GM21723 (cell line): ENCODE results near the gene PYM1.
"Not testable (repeated sequence)": the region's sequence is repeated elsewhere in the genome, so short reads cannot be mapped to it uniquely, and the experiment has no call there.

Source experiments
- ATAC-seq: cut with Tn5 transposase; IDR thresholded peaks from one replicate; pipeline ENCODE4 v1.9.1; 2021; ENCODE audit warnings: mild to moderate bottlenecking, moderate library complexity; ENCODE audit not compliant: unreplicated experiment

Gene PYM1

GRCh38 chr12:55940065-55940732 lies 12.5 kb upstream of the PYM1 start:
- ATAC-seq: peak; percentile 99

GRCh38 chr12:55938826-55939501 lies 11.3 kb upstream of the PYM1 start:
- ATAC-seq: no peak

DNA sequence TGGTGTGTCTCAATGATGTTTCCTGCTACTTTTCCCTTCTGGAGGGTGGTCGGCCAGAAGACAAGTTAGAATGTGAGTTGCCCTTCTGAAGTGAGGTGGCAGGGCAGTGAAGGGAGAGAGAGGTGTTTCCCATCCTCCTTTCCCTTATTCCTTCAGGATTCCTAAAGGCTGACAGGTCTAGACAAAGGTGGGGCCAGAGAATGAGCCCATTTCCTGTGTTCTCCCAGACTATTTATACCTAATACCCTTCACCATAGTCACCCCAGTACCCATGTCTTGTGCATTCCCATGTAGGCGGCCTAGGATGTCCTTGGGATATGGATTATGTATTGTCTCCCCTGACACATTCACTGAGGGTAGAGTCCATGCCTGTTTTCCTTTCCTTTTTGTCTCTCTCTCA lies 10.3 kb upstream of the PYM1 start:
- no peak for ATAC-seq

- ATAC-seq: no peak
These were observed 8.1 kb upstream of the PYM1 start for GRCh38 chr12:55935738-55936151.

DNA sequence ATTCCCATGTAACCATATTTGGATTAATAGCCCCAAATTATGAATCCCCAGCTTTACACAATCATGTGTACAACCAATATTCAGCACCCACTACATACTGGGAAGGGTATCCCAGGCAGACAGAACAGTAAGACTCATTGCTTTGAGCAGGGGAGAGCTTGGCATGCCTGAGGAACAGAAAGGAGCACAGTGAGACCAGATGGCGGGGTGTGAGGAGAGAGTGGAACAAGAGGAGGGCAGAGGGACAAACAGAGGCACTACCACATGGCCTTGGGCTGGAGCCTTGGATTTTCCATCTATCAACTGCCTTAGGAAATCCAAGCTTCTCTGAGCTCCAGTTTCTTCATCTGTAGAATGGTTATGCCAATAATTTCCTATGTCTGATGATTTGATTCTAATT lies 7.1 kb upstream of the PYM1 start:
- no peak for ATAC-seq

- ATAC-seq: no peak
These were observed 6.4 kb upstream of the PYM1 start for GRCh38 chr12:55933799-55934742.

DNA sequence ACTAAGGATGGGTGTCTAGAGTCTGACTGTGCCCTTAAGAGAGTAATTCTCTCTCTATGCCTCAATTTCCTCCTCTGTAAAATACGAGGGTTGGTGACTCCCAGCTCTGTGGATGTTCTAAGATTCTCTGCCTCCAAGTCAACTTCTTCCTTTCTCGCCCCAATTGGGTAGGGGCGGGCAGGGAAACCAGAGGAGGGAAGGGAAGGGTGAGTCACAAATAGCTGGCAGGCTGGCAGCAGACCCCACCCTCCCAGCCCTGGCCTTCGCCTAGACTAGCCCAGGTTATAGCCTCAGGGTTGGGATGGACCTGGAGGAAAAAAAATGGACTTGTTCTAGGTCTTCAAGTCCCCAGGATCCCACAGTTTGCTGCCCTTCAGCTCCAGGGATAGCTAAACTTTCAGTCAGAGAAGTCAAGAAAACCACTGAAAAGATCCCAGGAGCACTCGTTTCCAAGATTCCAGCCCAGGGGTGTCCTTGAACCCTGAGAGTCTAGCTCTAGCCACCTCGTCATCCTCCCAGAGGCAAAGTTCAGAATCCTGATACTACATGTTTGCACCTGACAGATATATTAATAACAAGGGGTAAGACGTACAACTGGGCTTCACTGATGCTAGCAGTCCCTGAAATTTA lies 5.6 kb upstream of the PYM1 start:
- no peak for ATAC-seq

DNA sequence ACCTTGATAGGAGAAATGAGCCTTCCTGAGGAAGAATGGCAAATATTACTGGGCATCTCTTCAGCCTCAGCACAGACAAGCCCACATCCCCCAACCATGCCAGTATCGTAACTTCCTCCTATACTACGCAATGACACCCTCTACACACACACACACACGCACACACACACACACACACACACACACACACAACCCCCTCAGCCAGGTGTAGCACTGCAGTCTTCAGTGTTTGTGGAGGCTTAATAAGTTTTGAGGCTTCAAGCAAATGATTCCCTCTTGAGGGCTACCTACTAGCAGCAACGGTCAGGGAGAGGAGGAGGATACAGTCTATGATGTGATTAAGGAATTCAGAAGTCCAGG lies 4.8 kb upstream of the PYM1 start:
- ATAC-seq: no peak

GRCh38 chr12:55931780-55932550 lies 4.3 kb upstream of the PYM1 start:
- no peak for ATAC-seq

DNA sequence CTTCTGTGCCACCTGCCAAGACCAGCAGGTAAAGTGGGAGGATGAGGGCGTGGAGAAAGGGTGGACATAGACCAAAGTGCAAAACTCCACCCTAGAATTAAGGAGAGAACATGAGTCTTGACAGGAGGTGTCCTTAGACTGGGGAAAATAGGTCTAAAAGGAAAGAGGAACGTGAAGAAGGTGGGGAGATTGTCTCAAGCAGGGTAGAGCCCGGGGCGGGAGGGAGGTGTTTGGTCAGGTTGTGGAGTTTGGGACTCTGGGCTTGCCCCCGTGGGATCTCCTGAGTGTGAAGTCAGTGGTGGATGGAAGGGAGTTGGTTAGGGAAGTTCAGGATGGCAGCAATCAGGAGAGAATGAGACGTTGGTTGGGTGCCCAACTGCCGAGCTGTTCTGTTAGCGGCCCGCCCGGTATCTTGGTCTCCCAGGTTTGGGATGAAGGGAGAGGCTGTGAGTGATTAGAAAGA lies 3.7 kb upstream of the PYM1 start:
- no peak for ATAC-seq

DNA sequence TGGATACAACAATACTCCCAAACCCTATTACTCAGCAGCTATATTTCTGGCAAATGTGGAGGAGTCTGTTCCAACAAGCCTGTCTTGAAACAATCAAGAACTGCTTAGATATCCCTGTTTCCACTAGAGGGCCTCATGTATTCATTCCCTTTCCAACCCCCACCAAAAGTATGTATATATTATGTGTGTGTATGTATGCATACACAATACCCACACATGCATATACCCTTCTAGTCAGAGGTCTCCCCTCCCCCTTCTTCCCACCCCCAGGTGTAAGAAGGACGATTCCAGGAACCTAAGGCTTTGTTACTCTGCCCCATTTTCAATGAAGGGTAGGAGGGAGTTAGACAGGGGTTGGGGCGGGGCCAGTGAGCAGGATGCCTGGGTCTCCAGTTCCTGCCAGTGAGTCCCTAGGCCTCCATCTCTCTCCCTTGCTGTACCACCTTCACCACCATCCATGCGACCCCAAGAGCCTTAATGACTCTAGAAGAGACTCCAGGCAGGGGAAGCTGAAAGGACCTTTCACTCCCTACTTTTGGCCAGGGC lies 3.1 kb upstream of the PYM1 start, which contains the start of gene DGKA:
TSS of gene DGKA (plus strand) at position 392 of the 546 bp plus-strand sequence. CDS start 5,342 bp downstream, outside the sequence.
- peak; percentile 22 for ATAC-seq

DNA sequence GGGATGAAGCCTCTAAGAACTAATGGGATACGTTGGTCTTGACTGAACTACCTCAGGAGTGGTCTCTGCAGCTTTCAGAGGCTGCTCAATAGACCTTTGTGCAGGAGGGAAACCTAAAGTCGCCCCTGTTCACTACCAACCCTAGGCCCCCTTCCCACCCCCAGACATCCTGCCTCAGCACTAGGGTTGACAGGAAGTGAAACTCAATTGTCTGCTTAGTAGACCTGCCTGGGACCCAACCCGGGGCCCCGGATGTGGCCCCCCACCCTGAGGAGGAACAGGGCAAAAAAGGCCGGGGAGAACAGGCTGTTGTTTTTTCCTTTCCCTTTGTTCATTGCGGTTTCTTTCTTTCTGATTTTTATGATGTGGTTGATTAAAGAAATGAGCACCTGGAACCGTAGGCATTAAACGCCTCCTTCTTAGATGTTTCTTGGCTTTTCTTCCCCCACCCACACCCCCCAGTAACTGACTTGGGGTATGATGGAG lies 1.7 kb upstream of the PYM1 start:
- peak; percentile 42 for ATAC-seq

DNA sequence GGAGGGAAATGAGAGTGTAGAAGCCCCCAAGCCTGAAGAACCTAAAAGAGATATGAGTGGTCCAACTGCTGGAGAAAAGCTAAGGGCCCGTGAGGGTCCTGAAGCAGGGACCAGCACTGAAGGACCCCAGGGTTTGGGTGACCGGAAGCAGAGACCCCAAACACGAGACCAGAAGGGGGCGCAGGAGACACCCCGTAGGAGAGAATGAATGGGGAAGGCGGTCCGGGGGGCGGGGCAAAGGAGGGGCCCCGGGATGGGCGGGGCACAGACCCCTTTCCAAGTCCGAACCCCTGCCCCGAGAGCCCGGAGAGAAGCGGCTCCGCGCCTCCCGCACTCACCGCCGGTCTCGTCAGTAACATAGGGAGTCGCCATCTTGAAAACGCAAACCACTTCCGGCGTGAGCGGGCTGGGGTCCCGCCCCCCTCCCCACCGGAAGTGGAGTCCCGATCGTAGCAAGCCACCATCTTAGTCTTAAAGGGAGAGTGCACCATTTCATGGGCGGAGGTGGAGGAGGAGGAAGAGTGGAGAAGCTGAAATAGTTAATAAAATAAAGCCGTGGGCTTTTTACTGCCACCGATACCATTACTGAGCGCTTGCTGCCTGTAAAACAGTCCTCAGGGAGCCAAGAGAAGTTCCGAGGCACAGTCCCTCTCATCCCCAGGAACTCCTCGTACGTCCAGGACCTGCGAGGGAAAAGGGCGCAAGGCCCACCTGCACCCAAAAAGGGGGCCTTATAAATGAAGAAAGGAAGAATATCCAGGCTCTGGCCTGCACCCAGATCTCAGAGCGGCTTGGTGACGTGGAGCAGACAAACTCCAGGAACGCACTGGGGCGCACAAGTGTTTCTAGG lies 731 bp downstream of the PYM1 start:
- peak; percentile 44 for ATAC-seq

DNA sequence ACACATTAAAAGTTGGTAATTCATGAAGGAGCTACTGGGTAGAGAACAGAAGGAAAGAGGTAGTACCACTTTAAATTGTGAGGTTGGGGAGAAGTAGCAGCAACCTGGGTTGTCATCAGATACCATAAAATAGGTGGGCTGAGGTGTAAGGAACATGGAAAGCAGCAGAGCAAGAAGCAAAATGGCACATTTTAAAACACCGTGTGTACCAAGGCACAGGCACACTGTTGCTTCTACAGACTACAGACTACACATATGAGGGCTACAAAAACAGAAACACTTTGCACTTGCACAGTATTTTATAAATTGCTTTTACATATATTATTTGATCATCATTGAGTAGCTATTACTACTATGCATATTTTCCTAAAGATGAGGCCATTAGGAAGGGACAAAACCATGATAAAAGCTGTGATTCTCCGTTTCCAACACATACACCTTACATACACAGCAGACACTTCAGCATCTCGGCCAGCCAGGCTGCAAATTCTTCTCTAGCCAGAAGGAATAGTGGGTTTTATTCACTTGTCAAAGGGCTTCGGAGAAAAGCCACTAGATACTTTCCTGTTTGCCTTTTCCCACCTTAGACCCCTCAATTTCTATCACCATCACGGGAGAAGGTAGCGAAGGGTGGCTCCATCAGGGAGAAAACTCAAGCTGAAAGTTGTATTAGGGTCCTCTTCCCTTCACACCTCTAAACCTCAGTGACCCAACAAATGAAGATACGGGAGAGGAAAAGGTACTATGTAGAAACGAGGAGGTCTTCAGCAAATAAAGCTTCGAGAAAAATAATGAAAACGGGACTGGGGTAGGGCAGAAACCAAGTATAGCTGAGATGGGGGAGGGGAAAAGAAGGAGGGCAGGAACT lies 1.6 kb downstream of the PYM1 start:
- no peak for ATAC-seq

GRCh38 chr12:55925371-55925770 lies 2.3 kb downstream of the PYM1 start:
- no peak for ATAC-seq

DNA sequence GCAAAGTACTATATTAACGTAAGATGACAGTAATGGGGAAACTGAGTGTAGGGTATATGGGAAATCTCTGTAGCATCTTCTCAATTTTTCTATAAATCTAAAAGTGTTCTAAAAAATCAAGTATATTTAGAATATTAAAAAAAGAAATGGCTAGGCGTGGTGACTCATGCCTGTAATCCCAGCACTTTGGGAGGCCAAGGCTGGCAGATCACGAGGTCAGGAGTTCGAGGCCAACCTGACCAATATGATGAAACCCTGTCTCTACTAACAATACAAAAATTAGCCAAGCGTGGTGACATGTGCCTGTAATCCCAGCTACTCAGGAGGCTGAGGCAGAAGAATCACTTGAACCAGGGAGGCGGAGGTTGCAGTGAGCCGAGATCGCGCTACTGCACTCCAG lies 4.0 kb downstream of the PYM1 start:
- ATAC-seq: not testable (repeated sequence)

DNA sequence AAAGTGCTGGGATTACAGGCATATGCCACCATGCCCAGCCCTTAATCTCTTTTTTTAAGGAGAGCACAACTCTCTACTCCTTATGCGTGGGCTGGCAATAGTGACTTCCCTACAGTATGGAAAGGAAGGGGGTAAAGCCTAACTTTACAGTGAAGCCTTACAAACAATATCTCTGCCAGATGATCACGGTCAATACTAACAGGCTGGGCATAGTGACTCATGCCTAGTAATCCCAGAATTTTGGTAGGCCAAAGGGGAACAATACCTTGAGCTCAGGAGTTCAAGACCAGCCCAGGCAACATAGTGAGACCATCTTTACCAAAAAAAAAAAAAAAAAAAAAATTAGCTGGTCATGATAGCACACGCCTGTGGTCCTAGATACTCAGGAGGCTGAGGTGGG lies 5.6 kb downstream of the PYM1 start:
- ATAC-seq: no peak

DNA sequence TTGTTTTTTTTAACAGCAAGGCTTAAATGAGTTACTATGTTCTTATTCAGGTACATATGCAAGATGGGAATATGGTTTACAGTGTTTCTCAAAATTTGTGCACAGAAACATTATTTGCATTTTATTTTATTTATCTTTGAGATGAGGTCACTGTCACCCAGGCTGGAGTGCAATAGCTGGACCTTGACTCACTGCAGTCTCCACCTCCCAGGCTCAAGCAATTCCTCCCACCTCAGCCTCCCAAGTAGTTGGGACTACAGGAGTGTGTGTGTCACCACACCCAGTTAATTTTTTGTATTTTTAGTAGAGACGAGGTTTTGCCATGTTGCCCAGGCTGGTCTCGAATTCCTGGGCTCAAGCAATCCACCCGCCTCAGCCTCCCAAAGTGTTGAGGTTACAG lies 8.7 kb downstream of the PYM1 start:
- not testable (repeated sequence) for ATAC-seq
